ENCODE measurements around the gene APOA5.

APOA5 gene

GRCh38 chr11:116804001-116804400 lies 12.3 kb upstream of the APOA5 start:
- TF ChIP-seq, protein P1, sequence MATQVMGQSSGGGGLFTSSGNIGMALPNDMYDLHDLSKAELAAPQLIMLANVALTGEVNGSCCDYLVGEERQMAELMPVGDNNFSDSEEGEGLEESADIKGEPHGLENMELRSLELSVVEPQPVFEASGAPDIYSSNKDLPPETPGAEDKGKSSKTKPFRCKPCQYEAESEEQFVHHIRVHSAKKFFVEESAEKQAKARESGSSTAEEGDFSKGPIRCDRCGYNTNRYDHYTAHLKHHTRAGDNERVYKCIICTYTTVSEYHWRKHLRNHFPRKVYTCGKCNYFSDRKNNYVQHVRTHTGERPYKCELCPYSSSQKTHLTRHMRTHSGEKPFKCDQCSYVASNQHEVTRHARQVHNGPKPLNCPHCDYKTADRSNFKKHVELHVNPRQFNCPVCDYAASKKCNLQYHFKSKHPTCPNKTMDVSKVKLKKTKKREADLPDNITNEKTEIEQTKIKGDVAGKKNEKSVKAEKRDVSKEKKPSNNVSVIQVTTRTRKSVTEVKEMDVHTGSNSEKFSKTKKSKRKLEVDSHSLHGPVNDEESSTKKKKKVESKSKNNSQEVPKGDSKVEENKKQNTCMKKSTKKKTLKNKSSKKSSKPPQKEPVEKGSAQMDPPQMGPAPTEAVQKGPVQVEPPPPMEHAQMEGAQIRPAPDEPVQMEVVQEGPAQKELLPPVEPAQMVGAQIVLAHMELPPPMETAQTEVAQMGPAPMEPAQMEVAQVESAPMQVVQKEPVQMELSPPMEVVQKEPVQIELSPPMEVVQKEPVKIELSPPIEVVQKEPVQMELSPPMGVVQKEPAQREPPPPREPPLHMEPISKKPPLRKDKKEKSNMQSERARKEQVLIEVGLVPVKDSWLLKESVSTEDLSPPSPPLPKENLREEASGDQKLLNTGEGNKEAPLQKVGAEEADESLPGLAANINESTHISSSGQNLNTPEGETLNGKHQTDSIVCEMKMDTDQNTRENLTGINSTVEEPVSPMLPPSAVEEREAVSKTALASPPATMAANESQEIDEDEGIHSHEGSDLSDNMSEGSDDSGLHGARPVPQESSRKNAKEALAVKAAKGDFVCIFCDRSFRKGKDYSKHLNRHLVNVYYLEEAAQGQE (IDR thresholded peaks at IDR 0.05; ENCODE audit: insufficient read depth in 1 of 2, low read depth in 2 of 2, low read length in 2 of 2) = no peak
- no peak for TF ChIP-seq SIN3A (IDR thresholded peaks at IDR 0.05; ENCODE audit: borderline replicate concordance, insufficient read depth, low read length)
- TF ChIP-seq POLR2AphosphoS5 (IDR thresholded peaks at IDR 0.05; ENCODE audit: low read depth, low read length) = no peak
- TF ChIP-seq FOXP2 (optimal IDR thresholded peaks at IDR 0.05; ENCODE audit: borderline replicate concordance, extremely low read depth, extremely low read length, insufficient read depth) = no peak
- no peak for TF ChIP-seq TAF1 (IDR thresholded peaks at IDR 0.05; ENCODE audit: borderline replicate concordance, insufficient read depth, low read length)

DNA sequence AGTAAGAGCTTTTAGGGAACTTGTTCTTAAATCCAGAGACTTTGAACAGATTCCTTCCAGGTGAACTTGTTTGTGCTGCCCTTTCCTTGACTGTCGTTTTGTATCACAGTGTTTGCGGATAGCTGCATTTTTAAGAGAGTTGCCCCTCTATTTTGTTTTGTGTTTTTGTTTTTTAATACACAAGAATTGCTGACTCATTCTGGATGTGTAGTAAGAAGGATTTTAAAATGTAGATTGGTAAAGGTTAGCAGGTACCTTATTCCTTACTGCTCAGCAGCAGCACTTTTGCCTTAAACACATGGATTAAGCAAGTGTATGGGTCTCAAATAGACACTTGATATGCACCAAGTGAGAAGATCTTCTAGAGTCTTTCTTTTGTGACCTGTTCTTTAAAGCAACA lies 8.9 kb upstream of the APOA5 start:
- TF ChIP-seq, protein P1 (IDR thresholded peaks at IDR 0.05; ENCODE audit: insufficient read depth in 1 of 2, low read depth in 2 of 2, low read length in 2 of 2) = no peak
- no peak for TF ChIP-seq TAF1 (IDR thresholded peaks at IDR 0.05; ENCODE audit: borderline replicate concordance, insufficient read depth, low read length)
- TF ChIP-seq FOXP2 (optimal IDR thresholded peaks at IDR 0.05; ENCODE audit: borderline replicate concordance, extremely low read depth, extremely low read length, insufficient read depth) = no peak
- no peak for TF ChIP-seq SIN3A (IDR thresholded peaks at IDR 0.05; ENCODE audit: borderline replicate concordance, insufficient read depth, low read length)
- TF ChIP-seq POLR2AphosphoS5 (IDR thresholded peaks at IDR 0.05; ENCODE audit: low read depth, low read length) = no peak

- TF ChIP-seq FOXP2 (optimal IDR thresholded peaks at IDR 0.05; ENCODE audit: borderline replicate concordance, extremely low read depth, extremely low read length, insufficient read depth) = no peak
- no peak for TF ChIP-seq TAF1 (IDR thresholded peaks at IDR 0.05; ENCODE audit: borderline replicate concordance, insufficient read depth, low read length)
- no peak for TF ChIP-seq SIN3A (IDR thresholded peaks at IDR 0.05; ENCODE audit: borderline replicate concordance, insufficient read depth, low read length)
- no peak for TF ChIP-seq POLR2AphosphoS5 (IDR thresholded peaks at IDR 0.05; ENCODE audit: low read depth, low read length)
- TF ChIP-seq, protein P1 (IDR thresholded peaks at IDR 0.05; ENCODE audit: insufficient read depth in 1 of 2, low read depth in 2 of 2, low read length in 2 of 2) = no peak
Observed at GRCh38 chr11:116798368-116798767, 6.7 kb upstream of the APOA5 start.

- no peak for TF ChIP-seq POLR2AphosphoS5 (IDR thresholded peaks at IDR 0.05; ENCODE audit: low read depth, low read length)
Observed at GRCh38 chr11:116797816-116798215, 6.1 kb upstream of the APOA5 start.

GRCh38 chr11:116796548-116796947 lies 4.9 kb upstream of the APOA5 start:
- TF ChIP-seq TAF1 (IDR thresholded peaks at IDR 0.05; ENCODE audit: borderline replicate concordance, insufficient read depth, low read length) (no peak), SIN3A (IDR thresholded peaks at IDR 0.05; ENCODE audit: borderline replicate concordance, insufficient read depth, low read length) (no peak), POLR2AphosphoS5 (IDR thresholded peaks at IDR 0.05; ENCODE audit: low read depth, low read length) (no peak), FOXP2 (optimal IDR thresholded peaks at IDR 0.05; ENCODE audit: borderline replicate concordance, extremely low read depth, extremely low read length, insufficient read depth) (no peak)
- TF ChIP-seq, protein P1 (IDR thresholded peaks at IDR 0.05; ENCODE audit: insufficient read depth in 1 of 2, low read depth in 2 of 2, low read length in 2 of 2) = no peak
